Large intestine (tissue), 1 donor: ENCODE results near the gene HGS. TPM values are rescaled to one million over a fixed set of nuclear protein-coding genes. Genes with fewer than 3 reads are reported as not detected.

ENCODE experiments used
- polyA plus RNA-seq: library from polyadenylated mRNA; unstranded; fragments of 120-200 nt; gene quantifications from one replicate; pipeline ENCODE4 v1.2.1, GENCODE V29; 2013

HGS gene
- polyA plus RNA-seq, 1 donor = 84.8 TPM

Other genes with a start within 250 kb of the HGS start
- gene ACTG1, start 171.2 kb upstream of the HGS start, polyA plus RNA-seq = 2,245 TPM
- gene FSCN2, start 155.6 kb upstream of the HGS start, polyA plus RNA-seq = 1.5 TPM
- 26.9 TPM for gene FAAP100, start 131.7 kb upstream of the HGS start, polyA plus RNA-seq
- gene NPLOC4, start 46.9 kb upstream of the HGS start, polyA plus RNA-seq = 47.8 TPM
- 1.2 TPM for gene TSPAN10, start 46.8 kb upstream of the HGS start, polyA plus RNA-seq
- gene PDE6G, start 27.5 kb upstream of the HGS start, polyA plus RNA-seq = 2.6 TPM
- gene OXLD1, start 17.4 kb upstream of the HGS start, polyA plus RNA-seq = 20.9 TPM
- 19.5 TPM for gene CCDC137, start 17.3 kb upstream of the HGS start, polyA plus RNA-seq
- 44.8 TPM for gene ARL16, start 214 bp upstream of the HGS start, polyA plus RNA-seq
- gene MRPL12, start 19.4 kb downstream of the HGS start, polyA plus RNA-seq = 52.4 TPM
- 42.2 TPM for gene SLC25A10, start 28.3 kb downstream of the HGS start, polyA plus RNA-seq
- gene GCGR, start 120.1 kb downstream of the HGS start, polyA plus RNA-seq = 2.5 TPM
- 60.9 TPM for gene MCRIP1, start 149.3 kb downstream of the HGS start, polyA plus RNA-seq
- gene PPP1R27, start 151.0 kb downstream of the HGS start, polyA plus RNA-seq = 0.21 TPM
- gene P4HB, start 176.5 kb downstream of the HGS start, polyA plus RNA-seq = 737 TPM
- gene ARHGDIA, start 187.3 kb downstream of the HGS start, polyA plus RNA-seq = 203 TPM
- gene ALYREF, start 207.6 kb downstream of the HGS start, polyA plus RNA-seq = 59.0 TPM
- gene ANAPC11, start 207.7 kb downstream of the HGS start, polyA plus RNA-seq = 79.6 TPM
- 0.39 TPM for gene NPB, start 218.2 kb downstream of the HGS start, polyA plus RNA-seq
- 33.8 TPM for gene PCYT2, start 227.4 kb downstream of the HGS start, polyA plus RNA-seq
- 25.2 TPM for gene SIRT7, start 234.2 kb downstream of the HGS start, polyA plus RNA-seq
- gene MAFG, start 243.7 kb downstream of the HGS start, polyA plus RNA-seq = 21.1 TPM